ENCODE measurements around the gene CPNE7. TPM values are rescaled to one million over a fixed set of nuclear protein-coding genes. Genes with fewer than 3 reads are reported as not detected.

Gene CPNE7
- total and polyA plus RNA-seq, 10 of the 15 experiments (the other 5 are each of a cell fraction or from before 2014, with no cell fraction given): 0.29 to 46.9 (median 17.5) TPM

DNA sequence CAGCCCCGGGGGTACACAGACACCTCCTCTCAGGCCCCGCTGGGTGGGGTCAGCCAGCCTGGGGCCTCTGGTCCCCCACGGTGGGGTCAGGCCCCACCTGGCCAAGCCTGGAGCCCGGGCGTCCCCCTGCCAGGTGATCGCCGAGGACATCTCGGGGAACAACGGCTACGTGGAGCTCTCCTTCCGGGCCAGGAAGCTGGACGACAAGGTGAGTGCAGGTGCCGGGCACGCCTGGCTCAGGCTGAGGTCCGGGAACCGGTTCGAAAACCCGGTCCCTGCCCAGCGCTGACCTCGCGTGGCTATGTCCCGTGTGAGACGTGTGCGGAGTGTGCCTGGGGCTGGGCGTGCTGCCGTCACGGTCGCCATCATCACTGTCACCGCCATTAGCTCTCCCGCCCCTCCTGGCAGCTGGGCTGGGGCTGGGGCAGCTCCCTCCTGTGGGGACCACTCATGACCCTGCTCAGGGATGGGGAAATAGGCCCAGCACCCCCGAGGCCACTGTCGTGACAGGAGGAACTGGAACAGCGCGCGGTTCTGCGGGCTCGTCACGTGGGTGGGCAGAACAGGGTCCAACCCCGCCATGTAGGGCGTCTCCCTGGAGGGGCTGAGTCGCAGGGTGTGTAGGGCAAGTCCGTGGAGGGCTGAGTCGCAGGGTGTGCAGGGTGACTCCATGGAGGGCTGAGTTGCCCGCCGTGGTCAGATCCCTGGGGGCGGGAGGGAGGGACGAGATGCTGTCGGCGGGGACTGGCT lies 8.5 kb downstream of the CPNE7 start:
- Histone ChIP-seq H2AFZ (ENCODE audit: control insufficient read depth, low read depth, low read length) (no peak overlapping the region), H3K4me1 (ENCODE audit: control insufficient read depth, insufficient read depth, low read length) (no peaks in the 10 kb centered on the region), H4K20me1 (ENCODE audit: control insufficient read depth, insufficient read depth) (no peaks in the 10 kb centered on the region), H3K27ac (ENCODE audit: control insufficient read depth, insufficient read depth) (no peak overlapping the region), H3K9ac (ENCODE audit: control insufficient read depth, insufficient read depth, low read length) (no peak overlapping the region), H3K27me3 (replicated peaks in 1 of 2; ENCODE audit: control insufficient read depth in 2 of 2, insufficient read depth in 2 of 2, low read length in 1 of 2) (no peaks in the 10 kb centered on the region), H3K4me2 (ENCODE audit: control insufficient read depth, insufficient read depth) (no peak overlapping the region), H3K79me2 (ENCODE audit: control insufficient read depth, insufficient read depth, low read length) (no peaks in the 10 kb centered on the region), H3K36me3 (ENCODE audit: control insufficient read depth in 2 of 2, insufficient read depth in 2 of 2, low read length in 1 of 2) (no peaks in the 10 kb centered on the region), H3K4me3 (no peak overlapping the region), H3K9me3 (replicated peaks; ENCODE audit: control insufficient read depth, insufficient read depth, low read length) (no peaks in the 10 kb centered on the region; the same call in 2 of the 3 replicates)
- RAD21 ChIA-PET (ENCODE audit: unreplicated experiment): no interaction called here
- intact Hi-C loops (cut with micrococcal nuclease; ENCODE audit: unreplicated experiment) (no loop called here), in situ Hi-C loops (cut with MboI) (no loop called here)
- ATAC-seq (no peak), DNase-seq (ENCODE audit: low read depth, low spot score) (no peak), FAIRE-seq (no peak)
- 73% methylated on average over 38 of the region's 49 CpGs for WGBS (ENCODE audit: insufficient coverage, insufficient replicate concordance, low lambda C conversion rate, missing lambda C conversion rate)
- CTCF ChIA-PET: no interaction called here
- SMC1A ChIA-PET (ENCODE audit: uncharacterized antibody, unreplicated experiment): no interaction called here
- BruUV-seq (replicated peaks): no TSS peak
- POLR2A ChIA-PET: no interaction called here
- TF ChIP-seq, protein P1, sequence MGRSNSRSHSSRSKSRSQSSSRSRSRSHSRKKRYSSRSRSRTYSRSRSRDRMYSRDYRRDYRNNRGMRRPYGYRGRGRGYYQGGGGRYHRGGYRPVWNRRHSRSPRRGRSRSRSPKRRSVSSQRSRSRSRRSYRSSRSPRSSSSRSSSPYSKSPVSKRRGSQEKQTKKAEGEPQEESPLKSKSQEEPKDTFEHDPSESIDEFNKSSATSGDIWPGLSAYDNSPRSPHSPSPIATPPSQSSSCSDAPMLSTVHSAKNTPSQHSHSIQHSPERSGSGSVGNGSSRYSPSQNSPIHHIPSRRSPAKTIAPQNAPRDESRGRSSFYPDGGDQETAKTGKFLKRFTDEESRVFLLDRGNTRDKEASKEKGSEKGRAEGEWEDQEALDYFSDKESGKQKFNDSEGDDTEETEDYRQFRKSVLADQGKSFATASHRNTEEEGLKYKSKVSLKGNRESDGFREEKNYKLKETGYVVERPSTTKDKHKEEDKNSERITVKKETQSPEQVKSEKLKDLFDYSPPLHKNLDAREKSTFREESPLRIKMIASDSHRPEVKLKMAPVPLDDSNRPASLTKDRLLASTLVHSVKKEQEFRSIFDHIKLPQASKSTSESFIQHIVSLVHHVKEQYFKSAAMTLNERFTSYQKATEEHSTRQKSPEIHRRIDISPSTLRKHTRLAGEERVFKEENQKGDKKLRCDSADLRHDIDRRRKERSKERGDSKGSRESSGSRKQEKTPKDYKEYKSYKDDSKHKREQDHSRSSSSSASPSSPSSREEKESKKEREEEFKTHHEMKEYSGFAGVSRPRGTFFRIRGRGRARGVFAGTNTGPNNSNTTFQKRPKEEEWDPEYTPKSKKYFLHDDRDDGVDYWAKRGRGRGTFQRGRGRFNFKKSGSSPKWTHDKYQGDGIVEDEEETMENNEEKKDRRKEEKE (IDR thresholded peaks at IDR 0.05): no peak
- no peak for TF ChIP-seq ZZZ3 (IDR thresholded peaks at IDR 0.05; ENCODE audit: control insufficient read depth, insufficient read length, low read depth)
- no peak for TF ChIP-seq TAF1 (IDR thresholded peaks at IDR 0.05; ENCODE audit: borderline replicate concordance, low read depth, low read length)
- TF ChIP-seq POLR2AphosphoS2 (IDR thresholded peaks at IDR 0.05; ENCODE audit: low read depth, low read length): no peak
- TF ChIP-seq MTA3 (IDR thresholded peaks at IDR 0.05; ENCODE audit: borderline replicate concordance, low read length): no peak
- TF ChIP-seq, protein P2, sequence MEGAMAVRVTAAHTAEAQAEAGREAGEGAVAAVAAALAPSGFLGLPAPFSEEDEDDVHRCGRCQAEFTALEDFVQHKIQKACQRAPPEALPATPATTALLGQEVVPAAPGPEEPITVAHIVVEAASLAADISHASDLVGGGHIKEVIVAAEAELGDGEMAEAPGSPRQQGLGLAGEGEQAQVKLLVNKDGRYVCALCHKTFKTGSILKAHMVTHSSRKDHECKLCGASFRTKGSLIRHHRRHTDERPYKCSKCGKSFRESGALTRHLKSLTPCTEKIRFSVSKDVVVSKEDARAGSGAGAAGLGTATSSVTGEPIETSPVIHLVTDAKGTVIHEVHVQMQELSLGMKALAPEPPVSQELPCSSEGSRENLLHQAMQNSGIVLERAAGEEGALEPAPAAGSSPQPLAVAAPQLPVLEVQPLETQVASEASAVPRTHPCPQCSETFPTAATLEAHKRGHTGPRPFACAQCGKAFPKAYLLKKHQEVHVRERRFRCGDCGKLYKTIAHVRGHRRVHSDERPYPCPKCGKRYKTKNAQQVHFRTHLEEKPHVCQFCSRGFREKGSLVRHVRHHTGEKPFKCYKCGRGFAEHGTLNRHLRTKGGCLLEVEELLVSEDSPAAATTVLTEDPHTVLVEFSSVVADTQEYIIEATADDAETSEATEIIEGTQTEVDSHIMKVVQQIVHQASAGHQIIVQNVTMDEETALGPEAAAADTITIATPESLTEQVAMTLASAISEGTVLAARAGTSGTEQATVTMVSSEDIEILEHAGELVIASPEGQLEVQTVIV (IDR thresholded peaks at IDR 0.05; ENCODE audit: borderline replicate concordance, partially characterized antibody): no peak
- no peak for TF ChIP-seq SREBF2 (IDR thresholded peaks at IDR 0.05; ENCODE audit: low read length)
- no peak for TF ChIP-seq NFXL1 (IDR thresholded peaks at IDR 0.05; ENCODE audit: borderline replicate concordance)
- TF ChIP-seq, protein P3, sequence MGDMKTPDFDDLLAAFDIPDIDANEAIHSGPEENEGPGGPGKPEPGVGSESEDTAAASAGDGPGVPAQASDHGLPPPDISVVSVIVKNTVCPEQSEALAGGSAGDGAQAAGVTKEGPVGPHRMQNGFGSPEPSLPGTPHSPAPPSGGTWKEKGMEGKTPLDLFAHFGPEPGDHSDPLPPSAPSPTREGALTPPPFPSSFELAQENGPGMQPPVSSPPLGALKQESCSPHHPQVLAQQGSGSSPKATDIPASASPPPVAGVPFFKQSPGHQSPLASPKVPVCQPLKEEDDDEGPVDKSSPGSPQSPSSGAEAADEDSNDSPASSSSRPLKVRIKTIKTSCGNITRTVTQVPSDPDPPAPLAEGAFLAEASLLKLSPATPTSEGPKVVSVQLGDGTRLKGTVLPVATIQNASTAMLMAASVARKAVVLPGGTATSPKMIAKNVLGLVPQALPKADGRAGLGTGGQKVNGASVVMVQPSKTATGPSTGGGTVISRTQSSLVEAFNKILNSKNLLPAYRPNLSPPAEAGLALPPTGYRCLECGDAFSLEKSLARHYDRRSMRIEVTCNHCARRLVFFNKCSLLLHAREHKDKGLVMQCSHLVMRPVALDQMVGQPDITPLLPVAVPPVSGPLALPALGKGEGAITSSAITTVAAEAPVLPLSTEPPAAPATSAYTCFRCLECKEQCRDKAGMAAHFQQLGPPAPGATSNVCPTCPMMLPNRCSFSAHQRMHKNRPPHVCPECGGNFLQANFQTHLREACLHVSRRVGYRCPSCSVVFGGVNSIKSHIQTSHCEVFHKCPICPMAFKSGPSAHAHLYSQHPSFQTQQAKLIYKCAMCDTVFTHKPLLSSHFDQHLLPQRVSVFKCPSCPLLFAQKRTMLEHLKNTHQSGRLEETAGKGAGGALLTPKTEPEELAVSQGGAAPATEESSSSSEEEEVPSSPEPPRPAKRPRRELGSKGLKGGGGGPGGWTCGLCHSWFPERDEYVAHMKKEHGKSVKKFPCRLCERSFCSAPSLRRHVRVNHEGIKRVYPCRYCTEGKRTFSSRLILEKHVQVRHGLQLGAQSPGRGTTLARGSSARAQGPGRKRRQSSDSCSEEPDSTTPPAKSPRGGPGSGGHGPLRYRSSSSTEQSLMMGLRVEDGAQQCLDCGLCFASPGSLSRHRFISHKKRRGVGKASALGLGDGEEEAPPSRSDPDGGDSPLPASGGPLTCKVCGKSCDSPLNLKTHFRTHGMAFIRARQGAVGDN (IDR thresholded peaks at IDR 0.05): no peak
- TF ChIP-seq ATF7 (IDR thresholded peaks at IDR 0.05; ENCODE audit: low read depth): no peak
- no peak for TF ChIP-seq POU2F2 (IDR thresholded peaks at IDR 0.05; ENCODE audit: borderline replicate concordance, low read depth, low read length)
- TF ChIP-seq, protein P4, sequence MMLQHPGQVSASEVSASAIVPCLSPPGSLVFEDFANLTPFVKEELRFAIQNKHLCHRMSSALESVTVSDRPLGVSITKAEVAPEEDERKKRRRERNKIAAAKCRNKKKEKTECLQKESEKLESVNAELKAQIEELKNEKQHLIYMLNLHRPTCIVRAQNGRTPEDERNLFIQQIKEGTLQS (IDR thresholded peaks at IDR 0.05; ENCODE audit: borderline replicate concordance, extremely low read depth, low read depth, low read length): no peak
- no peak for TF ChIP-seq TCF7 (IDR thresholded peaks at IDR 0.05; ENCODE audit: borderline replicate concordance)

All from GM12878 (cell line).